Stimulated activated CD4-positive, alpha-beta T cell treated with anti-CD3 and anti-CD28 coated beads, TNF-alpha, amount 100 ng/mL, for 48 hours (primary cell): ENCODE data around the gene SRPK3.
"Not testable (repeated sequence)": the region's sequence is repeated elsewhere in the genome, so short reads cannot be mapped to it uniquely, and the experiment has no call there.

Experiments used
- DNase-seq, 3 donors: peaks; one replicate each; pipeline ENCODE4 v3.0.0-alpha.2; 2020; ENCODE audit warnings: low read depth in 3 of 3

Gene SRPK3, protein sequence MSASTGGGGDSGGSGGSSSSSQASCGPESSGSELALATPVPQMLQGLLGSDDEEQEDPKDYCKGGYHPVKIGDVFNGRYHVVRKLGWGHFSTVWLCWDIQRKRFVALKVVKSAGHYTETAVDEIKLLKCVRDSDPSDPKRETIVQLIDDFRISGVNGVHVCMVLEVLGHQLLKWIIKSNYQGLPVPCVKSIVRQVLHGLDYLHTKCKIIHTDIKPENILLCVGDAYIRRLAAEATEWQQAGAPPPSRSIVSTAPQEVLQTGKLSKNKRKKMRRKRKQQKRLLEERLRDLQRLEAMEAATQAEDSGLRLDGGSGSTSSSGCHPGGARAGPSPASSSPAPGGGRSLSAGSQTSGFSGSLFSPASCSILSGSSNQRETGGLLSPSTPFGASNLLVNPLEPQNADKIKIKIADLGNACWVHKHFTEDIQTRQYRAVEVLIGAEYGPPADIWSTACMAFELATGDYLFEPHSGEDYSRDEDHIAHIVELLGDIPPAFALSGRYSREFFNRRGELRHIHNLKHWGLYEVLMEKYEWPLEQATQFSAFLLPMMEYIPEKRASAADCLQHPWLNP

DNA sequence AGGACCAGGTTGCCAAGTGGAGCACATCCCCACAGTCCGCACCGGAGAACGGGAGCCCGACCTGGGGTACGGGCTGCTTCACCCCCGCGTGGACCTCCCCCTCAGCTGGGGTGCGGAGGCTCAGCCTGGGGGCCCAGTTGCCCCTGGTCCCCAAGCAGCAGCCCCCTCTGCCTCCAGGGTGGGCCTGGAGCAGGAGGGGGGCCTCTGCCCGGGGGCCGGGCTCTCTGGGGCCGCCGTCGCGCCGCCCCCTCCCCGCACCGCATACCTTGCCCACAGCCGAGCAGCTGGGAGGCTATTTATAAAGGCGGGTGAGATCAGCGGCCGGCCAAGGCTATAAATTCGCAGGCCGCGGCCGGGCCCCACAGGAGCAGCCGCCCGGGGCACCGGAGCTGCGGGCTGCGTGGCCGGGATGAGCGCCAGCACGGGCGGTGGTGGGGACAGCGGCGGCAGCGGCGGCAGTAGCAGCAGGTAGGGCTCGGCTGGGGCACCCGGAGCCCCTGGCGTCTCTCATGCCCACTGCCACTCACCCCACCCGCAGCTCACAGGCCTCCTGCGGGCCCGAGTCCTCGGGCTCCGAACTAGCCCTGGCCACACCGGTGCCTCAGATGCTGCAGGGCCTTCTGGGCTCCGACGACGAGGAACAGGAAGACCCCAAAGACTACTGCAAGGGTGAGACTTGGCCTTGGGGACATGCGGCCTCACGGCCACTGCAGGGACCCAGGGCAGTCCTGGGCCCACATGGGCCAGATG lies at the start of gene SRPK3:
Gene SRPK3 (plus strand): TSS at position 364 of the 750 bp plus-strand sequence. CDS start 46 bp downstream, at position 410.
- no peak for DNase-seq

DNA sequence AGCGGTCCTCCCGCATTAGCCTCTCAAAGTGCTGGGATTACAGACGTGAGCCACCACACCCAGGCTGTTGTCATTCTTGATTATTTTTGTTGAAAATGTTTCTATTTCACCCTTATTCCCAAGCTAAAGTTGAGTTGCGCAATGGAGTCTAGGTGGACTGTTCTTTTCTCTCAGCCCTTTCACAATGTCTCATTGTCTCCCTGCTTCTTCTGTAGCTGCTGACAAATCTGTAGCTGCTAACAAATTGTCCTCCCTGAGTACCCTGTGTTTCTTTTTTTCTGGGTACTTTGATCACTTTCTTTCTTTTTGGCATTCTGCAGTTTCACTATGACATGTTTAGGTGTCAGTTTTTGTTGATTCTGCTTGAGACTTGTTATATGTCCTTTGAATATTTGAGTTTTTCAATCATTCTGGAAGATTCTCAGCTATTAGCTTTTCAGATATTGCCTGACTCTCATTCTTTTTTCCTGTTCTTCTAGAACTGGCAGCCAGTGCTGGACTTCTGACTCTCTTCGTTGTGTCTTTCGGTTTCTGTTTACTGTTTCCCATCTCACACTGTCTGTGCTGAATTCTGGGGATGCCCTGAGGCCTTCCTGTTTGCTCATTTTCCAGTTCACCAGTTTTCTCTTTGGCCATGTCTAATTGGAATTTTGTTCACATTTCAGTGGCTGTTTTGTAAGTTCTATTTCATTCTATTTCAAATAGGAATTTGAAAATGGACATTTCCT lies 49.6 kb upstream of the SRPK3 start:
- DNase-seq: no peak

DNA sequence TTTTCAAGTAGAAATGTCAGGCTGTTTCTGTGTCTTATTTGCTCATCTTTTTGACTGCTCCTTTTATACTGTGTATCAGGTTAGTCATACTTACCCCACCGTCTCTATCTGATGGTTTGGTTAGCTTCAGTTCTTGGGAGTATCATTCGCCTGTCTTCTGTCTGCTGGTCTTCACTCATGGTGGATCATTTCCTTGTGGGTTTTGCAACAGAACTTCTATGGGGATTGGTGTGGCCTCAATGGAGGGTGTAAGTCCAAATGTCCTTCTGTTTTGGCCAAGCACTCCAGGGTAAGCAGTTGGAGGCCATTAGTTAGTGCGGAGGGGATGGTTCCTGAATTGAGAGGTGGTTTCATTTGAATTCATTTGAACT lies 49.0 kb upstream of the SRPK3 start:
- DNase-seq: no peak

DNA sequence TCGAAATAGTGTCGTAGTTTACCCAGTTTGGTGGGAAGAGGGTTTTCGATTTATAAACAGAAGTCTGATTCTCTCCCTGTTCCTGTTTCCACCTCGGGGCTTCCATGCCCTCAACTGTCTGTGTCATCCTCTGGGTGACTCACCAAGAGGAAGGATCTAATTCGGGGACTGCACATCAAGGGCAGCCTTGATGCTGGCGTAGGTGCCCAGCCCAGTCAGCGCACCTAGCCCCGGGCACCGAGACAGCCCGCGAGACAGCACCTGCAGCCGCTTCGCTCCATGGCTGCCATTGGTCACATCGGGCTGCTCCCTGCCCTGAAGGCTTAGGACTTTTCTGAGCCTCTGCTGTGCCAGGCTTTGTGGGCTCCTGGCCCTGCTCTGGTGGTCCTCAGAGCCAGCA lies 48.4 kb upstream of the SRPK3 start:
- no peak for DNase-seq

DNA sequence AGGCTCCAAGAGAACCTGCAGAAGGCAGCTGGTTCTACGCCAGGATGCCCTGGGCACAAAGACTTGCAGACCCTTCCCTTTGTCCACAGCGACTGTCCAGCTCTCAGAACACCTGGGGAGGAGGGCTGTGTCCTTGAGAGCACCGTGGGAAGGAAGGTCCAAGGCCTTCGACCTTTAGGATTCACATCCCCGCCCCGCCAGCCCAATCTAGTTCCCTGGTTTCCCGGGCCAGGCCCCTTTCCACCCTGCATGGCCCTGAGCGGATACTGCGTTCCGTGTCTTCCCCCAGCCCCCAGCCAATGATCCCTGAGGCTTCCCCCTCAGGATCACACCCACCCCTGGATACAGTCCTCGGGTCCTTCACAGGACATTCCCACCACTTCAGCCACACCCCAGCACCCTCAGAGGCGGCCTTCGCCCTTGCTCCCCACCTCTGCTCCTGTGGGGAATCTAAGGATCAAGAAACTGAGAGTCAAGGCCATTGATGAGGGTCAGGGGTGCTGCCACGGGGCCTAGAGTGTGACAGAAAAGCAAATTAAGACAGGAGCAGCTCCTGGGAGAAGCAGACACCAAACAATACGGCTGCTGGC lies 47.1 kb upstream of the SRPK3 start:
- DNase-seq: no peak

DNA sequence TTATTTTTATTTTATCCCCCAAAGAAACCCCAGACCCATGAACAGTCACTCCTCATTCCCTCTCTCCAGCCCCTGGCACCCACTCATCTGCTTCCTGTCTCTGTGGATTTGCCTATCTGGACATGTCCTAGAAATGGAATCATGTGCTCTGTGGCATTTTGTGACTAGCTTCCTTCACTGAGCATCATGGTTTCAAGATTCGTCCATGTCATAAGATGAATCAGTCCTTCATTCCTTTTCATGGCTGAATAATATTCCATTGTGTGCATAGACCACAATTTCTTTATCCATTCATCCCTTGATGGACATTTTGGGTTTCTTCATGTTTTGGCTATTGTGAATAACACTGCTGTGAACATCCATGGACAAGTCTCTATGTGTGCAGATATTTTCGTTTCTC lies 46.0 kb upstream of the SRPK3 start:
- no peak for DNase-seq

DNA sequence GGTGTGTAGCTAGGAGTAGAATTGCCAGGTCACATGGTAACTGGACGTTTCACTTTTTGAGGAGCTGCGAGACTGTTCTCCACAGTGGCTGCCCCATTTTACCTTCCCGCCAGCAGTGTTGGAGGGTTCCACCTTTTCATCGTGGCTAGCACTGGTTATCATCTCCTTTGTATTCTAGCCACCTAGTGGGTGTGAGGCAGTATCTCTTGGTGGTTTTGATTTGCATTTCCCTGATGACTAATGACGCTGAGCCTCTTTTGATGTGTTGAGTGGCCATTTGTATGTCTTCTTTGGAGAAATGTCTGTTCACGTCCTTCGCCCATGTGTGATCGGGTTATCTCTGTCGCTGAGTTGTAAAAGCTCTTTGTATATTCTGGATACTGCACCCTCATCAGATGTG lies 45.6 kb upstream of the SRPK3 start:
- no peak for DNase-seq

DNA sequence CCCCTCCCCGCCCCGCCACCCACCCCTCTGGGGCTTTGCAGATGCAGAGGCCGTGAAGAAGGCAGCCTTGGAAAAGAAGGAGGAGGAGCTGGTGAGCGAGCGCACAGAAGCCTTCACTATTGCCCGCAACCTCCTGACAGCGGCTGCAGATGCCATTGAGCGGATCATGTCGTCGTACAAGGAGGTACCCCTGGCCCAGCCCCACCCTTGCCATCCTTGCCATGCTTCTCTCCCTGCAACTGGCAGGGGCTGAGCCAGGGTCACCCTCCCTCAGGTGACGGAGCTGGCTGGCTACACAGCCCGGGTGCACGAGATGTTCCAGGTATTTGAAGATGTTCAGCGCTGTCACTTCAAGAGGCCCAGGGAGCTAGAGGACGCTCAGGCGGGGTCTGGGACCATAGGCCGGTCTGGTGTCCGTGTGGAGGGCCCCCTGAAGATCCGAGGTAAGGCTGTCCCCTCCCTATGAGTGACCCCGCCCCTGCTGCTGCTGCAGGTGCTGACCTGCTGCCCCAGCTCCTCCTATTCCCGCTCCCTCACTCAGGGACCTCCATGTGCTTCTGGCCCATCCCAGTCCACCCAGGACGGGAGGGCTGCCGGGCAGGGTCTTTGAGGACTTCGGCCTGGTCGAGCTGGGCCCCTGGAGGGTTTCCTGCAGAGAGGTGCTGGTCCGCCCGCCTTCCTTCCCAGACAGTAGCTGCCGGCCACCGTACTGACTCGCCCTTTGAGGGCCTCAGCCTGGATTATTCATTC lies 44.6 kb upstream of the SRPK3 start:
- no peak for DNase-seq

DNA sequence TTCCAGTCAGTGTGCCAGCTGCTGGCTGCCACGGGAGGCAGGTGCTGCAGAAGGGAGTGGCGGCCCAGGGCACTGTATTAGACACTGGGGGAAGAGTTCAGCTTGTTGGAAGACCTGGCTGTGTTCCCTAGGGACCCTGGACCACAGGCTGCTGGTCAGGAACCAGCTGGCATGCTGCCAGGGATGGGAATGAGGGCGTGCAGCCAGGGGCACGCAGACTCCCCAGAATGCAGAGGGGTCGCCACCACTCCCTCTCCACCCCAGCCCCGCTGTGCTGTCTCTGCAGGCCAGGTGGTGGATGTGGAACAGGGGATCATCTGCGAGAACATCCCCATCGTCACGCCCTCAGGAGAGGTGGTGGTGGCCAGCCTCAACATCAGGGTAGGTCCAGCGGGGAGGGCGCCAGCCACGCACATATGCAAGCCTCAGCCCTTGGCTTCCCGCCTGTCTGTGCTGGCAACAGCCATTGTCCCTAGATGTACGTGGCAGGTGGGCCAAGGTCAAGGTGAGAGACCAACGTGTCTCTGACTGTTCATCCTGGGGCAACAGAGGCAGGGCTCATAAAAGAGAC lies 43.9 kb upstream of the SRPK3 start:
- no peak for DNase-seq

DNA sequence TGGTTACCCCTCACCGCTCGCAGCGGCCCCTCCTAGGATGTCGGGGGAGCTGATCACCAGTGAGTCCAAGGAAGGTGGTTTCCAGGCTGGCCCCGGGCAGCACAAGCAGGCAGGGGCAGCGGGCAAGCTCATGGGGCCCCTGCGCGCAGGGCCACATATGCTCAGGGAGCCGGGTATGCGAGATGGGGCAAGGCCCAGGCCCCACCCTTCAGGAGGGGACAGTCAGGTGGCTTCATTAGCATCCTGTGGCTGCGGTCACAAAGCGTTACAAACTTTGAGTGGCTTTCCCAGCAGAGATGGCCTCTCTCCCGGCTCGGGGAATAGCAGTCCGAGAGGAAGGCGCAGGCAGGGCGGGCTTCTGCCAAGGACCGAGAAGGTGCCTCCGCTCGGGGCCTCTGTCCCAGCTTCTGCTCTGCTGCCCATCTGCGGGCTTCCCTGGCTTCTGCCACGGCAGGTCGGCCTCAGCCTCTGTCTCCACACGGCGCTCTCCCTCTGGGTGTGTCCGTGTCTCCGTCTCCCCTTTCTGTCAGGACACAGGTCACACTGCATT lies 42.7 kb upstream of the SRPK3 start:
- no peak for DNase-seq

DNA sequence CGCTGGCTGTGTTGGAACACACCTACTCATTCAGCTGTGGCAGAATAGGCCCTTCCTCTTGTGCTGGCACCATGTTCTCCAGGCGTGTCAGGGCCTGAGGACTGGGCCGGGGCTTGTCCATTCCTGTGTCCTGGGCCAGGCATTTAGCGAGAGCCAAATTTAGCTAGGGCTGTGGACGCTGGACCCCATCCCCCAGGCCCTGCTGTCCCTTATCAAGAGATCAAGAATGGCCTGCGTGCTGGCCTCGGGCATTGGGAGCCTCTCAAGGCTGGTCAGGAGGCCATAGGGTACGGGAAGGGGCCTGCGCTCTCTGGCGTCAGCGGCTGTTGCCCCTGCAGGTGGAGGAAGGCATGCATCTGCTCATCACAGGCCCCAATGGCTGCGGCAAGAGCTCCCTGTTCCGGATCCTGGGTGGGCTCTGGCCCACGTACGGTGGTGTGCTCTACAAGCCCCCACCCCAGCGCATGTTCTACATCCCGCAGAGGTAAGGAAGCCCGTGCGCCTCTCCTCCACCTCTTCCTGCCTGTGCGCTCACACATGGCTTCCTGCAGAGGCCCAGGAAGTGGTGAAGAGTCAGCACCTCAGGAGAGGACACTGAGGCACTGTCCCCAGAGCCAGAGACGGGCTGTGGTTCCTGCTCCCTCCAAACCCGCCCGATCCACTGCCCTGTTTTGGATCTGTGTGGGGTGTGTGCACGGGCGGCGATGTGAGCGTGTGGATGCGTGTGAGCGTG lies 40.9 kb upstream of the SRPK3 start:
- no peak for DNase-seq

DNA sequence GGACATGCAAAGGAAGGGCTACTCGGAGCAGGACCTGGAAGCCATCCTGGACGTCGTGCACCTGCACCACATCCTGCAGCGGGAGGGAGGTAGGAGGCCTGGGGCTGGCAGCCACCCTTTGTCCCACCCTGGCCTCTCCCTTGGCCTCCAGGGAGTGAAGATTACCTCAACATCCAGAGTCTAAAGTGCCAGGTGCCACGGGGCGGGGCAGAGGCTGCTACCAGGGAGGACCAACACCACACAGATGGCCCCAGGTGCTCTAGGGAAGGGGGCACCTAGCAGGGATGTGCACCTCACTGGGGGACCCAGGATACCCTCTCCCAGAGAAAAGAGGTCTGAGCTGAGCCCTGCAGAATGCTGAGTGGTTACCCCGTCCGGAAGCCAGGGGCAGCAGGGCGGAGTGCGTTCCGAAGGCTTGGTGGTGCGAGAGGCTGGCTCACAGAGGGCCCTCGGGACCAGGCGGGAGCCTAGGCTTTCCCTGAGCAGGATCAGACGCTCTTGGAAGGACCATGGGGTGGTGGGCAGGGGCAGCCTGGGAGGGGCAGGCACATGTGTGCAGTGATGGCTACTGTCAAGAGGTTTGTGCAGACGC lies 40.1 kb upstream of the SRPK3 start:
- no peak for DNase-seq

DNA sequence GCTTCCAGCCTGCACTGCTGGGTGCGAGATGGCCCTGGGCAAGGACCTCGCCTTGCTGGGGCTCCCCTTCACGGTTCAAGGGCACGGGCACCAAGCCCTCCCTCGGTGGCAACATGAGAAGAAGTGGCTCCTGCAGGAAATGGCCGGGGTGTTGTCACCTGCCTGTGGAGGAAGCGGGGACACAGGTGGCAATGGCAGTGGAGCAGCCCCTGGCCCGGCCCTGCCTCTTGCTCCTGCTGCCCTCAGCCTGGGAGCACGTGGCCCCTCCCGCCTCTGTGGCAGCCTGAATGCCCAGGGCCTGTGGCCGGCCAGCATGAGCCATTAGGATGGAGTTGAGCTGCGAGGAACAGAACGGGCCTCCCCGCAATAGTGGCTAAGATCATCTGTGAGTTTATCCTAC lies 39.4 kb upstream of the SRPK3 start:
- DNase-seq: no peak

DNA sequence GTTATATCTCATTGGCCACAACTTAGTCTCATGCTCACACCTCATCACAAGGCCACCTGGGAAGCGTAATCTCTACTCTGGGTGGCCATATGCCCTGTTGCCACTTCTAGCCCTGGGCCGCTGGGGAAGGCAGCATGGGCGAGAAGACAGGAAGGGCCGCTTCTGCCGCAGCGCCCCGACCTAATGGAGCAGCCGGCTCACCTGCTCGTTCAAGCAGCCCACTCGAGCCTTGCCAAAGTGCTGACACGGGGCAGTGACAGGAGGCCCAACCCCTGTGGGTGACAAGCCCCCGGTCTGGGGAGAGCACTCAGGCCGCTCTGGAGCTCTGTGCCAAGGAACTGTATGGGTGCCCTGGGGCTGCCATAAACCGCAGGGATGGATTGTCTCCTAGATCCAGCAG lies 38.7 kb upstream of the SRPK3 start:
- DNase-seq: not testable (repeated sequence)

DNA sequence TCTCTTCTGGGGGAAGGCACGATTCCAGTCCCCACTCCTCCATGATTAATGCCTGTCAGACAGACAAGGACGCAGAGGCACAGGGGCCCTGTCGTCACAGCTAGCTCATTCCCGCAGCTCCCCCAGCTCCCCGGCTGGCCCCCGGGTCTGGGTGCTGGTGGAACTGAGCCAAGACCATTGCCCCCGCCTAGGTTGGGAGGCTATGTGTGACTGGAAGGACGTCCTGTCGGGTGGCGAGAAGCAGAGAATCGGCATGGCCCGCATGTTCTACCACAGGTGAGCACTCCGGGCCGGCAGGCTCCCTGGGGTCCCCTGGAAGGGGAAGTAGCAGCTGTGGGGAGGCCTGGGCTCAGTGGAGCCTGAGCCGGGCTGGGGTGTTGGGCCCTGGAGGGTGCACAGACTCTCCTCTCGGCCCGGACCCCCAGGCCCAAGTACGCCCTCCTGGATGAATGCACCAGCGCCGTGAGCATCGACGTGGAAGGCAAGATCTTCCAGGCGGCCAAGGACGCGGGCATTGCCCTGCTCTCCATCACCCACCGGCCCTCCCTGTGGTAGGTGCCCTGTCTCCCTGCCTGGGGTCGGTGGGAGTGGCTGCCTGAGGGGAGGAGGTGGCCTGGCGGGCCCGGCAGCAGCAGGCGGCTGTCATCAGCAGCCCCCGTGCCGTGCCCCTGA lies 37.9 kb upstream of the SRPK3 start:
- not testable (repeated sequence) for DNase-seq

DNA sequence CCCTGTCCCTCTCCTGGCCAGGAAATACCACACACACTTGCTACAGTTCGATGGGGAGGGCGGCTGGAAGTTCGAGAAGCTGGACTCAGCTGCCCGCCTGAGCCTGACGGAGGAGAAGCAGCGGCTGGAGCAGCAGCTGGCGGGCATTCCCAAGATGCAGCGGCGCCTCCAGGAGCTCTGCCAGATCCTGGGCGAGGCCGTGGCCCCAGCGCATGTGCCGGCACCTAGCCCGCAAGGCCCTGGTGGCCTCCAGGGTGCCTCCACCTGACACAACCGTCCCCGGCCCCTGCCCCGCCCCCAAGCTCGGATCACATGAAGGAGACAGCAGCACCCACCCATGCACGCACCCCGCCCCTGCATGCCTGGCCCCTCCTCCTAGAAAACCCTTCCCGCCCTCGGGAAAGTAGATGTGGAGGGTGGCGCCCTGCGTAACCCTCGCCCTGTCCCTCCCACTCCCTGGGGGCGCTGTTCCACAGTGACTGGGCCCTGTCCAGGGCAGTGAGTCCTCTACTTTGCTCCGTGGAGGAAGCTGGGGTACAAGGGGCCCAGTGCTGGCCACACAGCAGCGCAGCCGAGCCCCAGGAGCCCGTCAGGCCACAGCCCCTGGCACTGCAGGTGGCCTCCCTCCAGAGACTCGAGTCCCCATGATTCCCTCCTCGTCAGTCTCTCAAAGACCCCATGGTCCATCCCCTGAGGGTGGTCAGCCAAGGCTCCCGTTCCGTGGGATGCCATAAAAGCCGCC lies 37.2 kb upstream of the SRPK3 start:
- DNase-seq: not testable (repeated sequence)

DNA sequence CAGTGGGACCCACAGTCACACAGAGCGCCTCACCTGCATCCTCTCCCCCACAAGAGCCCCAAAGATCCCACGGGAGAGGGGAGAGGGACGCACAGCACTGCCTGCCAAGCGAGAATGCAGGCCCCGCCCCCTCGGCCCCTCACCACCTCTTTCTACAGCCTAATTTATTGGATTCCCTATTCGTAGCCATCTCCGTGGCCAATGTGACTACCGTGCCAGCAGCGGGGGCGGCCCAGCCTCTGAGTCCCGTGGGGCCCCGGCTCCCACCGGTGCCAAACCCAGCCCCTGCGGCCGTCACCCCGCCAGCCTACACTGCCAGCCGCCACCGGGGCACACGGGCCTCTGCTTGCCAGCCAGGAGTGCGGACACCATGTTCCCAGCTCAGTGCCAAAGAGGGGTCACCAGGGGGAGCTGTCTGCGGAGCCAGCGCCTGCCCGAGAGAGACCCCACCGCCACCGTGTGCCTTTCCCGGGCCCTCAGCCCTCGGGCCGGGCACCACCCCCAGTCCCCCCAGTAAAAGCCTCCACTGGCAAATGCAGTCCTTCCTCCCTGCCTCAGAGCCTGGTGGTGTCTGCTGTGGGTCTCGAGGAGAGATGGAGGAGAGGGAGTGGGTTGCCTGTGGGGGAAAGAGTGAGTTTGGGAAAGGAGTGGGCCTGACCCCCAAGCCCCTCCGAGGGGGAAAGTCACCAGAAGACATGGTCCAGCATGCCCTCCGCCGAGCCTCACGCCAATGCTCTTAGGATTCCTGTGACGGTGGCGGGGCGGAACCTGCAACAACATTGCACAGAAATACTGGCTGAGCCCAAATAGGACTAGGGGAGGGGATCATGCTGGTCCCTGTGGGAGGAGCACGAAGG lies 36.4 kb upstream of the SRPK3 start:
- DNase-seq: no peak
